Measurements from ENCODE around the gene HNRNPUL1. TPM values are rescaled to one million over a fixed set of nuclear protein-coding genes. Genes with fewer than 3 reads are reported as not detected.
"Not testable (repeated sequence)": the region's sequence is repeated elsewhere in the genome, so short reads cannot be mapped to it uniquely, and the experiment has no call there.

HNRNPUL1 gene
- total RNA-seq, 1 donor, result 159 TPM

GRCh38 chr19:41324231-41324702, 60.1 kb downstream of the HNRNPUL1 start:
- no peak for DNase-seq (ENCODE audit: low read depth in 2 of 3, low spot score in 2 of 3)

GRCh38 chr19:41324921-41325639, 60.9 kb downstream of the HNRNPUL1 start:
- no peak for DNase-seq (ENCODE audit: low read depth in 2 of 3, low spot score in 2 of 3)

GRCh38 chr19:41325640-41325946, 61.4 kb downstream of the HNRNPUL1 start:
- no peak for DNase-seq (ENCODE audit: low read depth in 2 of 3, low spot score in 2 of 3)

- DNase-seq (ENCODE audit: low read depth in 2 of 3, low spot score in 2 of 3), result peak in 1 of 3 donors; percentile 20
Measured at GRCh38 chr19:41325947-41326706, 62.0 kb downstream of the HNRNPUL1 start.

- peak in 1 of 3 donors; percentile 51 for DNase-seq (ENCODE audit: low read depth in 2 of 3, low spot score in 2 of 3)
Measured at GRCh38 chr19:41327076-41327575, 63.0 kb downstream of the HNRNPUL1 start.

GRCh38 chr19:41327576-41328156, 63.5 kb downstream of the HNRNPUL1 start:
- DNase-seq (ENCODE audit: low read depth in 2 of 3, low spot score in 2 of 3), result peak; percentile 76 to 92 (median 87)

GRCh38 chr19:41328157-41328841, 64.1 kb downstream of the HNRNPUL1 start:
- peak in 1 of 3 donors; percentile 58 for DNase-seq (ENCODE audit: low read depth in 2 of 3, low spot score in 2 of 3)

- DNase-seq (ENCODE audit: low read depth in 2 of 3, low spot score in 2 of 3), result no peak
Measured at GRCh38 chr19:41328842-41329225, 64.7 kb downstream of the HNRNPUL1 start.

- DNase-seq (ENCODE audit: low read depth in 2 of 3, low spot score in 2 of 3), result no peak
Measured at GRCh38 chr19:41330481-41330880, 66.3 kb downstream of the HNRNPUL1 start.

- DNase-seq (ENCODE audit: low read depth in 2 of 3, low spot score in 2 of 3), result no peak
Measured at GRCh38 chr19:41330946-41331678, 66.9 kb downstream of the HNRNPUL1 start.

- DNase-seq (ENCODE audit: low read depth in 2 of 3, low spot score in 2 of 3), result no peak
Measured at GRCh38 chr19:41332000-41332399, 67.8 kb downstream of the HNRNPUL1 start.

- no peak for DNase-seq (ENCODE audit: low read depth in 2 of 3, low spot score in 2 of 3)
Measured at GRCh38 chr19:41332468-41332867, 68.3 kb downstream of the HNRNPUL1 start.

GRCh38 chr19:41334793-41335192, 70.6 kb downstream of the HNRNPUL1 start:
- DNase-seq (ENCODE audit: low read depth in 2 of 3, low spot score in 2 of 3), result peak in 2 of 3 donors; percentile 51 to 57

GRCh38 chr19:41335467-41335866, 71.3 kb downstream of the HNRNPUL1 start:
- DNase-seq (ENCODE audit: low read depth in 2 of 3, low spot score in 2 of 3), result no peak

- DNase-seq (ENCODE audit: low read depth in 2 of 3, low spot score in 2 of 3), result no peak
Measured at GRCh38 chr19:41339936-41340335, 75.8 kb downstream of the HNRNPUL1 start.

GRCh38 chr19:41341669-41342490, 77.7 kb downstream of the HNRNPUL1 start:
- no peak for DNase-seq (ENCODE audit: low read depth in 2 of 3, low spot score in 2 of 3)

- no peak for DNase-seq (ENCODE audit: low read depth in 2 of 3, low spot score in 2 of 3)
Measured at GRCh38 chr19:41344162-41344561, 80.0 kb downstream of the HNRNPUL1 start.

- DNase-seq (ENCODE audit: low read depth in 2 of 3, low spot score in 2 of 3), result not testable (repeated sequence)
Measured at GRCh38 chr19:41346916-41347315, 82.7 kb downstream of the HNRNPUL1 start.

- DNase-seq (ENCODE audit: low read depth in 2 of 3, low spot score in 2 of 3), result peak in 2 of 3 donors; percentile 53 to 68
Measured at GRCh38 chr19:41350735-41351338, 86.7 kb downstream of the HNRNPUL1 start.

Measured in hematopoietic multipotent progenitor cell (in vitro differentiated cells).